Measurements from ENCODE around the gene CCN5.

Gene CCN5

GRCh38 chr20:44725837-44726236 is 10.7 kb downstream of the CCN5 start:
- H3K36me3 ChIP-seq (ENCODE audit: insufficient read depth, low read length): no peaks in the 10 kb centered on the region
- H3K9me3 ChIP-seq (ENCODE audit: low read length): no peaks in the 10 kb centered on the region
- H3K27me3 ChIP-seq (ENCODE audit: insufficient read depth, low read length): no peaks in the 10 kb centered on the region
- H3K4me3 ChIP-seq (ENCODE audit: low read length): no peak overlapping the region
- no peaks in the 10 kb centered on the region for H3K4me1 ChIP-seq (ENCODE audit: insufficient read depth, low read length)
- H2AFZ ChIP-seq (ENCODE audit: low read depth, low read length): no peak overlapping the region

DNA sequence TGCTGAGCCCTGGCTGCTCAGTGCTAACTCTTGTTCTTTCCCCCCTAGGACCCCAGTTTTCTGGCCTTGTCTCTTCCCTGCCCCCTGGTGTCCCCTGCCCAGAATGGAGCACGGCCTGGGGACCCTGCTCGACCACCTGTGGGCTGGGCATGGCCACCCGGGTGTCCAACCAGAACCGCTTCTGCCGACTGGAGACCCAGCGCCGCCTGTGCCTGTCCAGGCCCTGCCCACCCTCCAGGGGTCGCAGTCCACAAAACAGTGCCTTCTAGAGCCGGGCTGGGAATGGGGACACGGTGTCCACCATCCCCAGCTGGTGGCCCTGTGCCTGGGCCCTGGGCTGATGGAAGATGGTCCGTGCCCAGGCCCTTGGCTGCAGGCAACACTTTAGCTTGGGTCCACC is 11.9 kb downstream of the CCN5 start:
- no peaks in the 10 kb centered on the region for H3K36me3 ChIP-seq (ENCODE audit: insufficient read depth, low read length)
- H2AFZ ChIP-seq (ENCODE audit: low read depth, low read length): no peak overlapping the region
- H3K4me1 ChIP-seq (ENCODE audit: insufficient read depth, low read length): no peaks in the 10 kb centered on the region
- H3K4me3 ChIP-seq (ENCODE audit: low read length): no peak overlapping the region
- H3K27me3 ChIP-seq (ENCODE audit: insufficient read depth, low read length): no peaks in the 10 kb centered on the region
- H3K9me3 ChIP-seq (ENCODE audit: low read length): no peaks in the 10 kb centered on the region

- Histone ChIP-seq H3K4me1 (ENCODE audit: insufficient read depth, low read length) (no peaks in the 10 kb centered on the region), H3K4me3 (ENCODE audit: low read length) (no peak overlapping the region), H3K27me3 (ENCODE audit: insufficient read depth, low read length) (no peaks in the 10 kb centered on the region), H3K9me3 (ENCODE audit: low read length) (no peaks in the 10 kb centered on the region), H3K36me3 (ENCODE audit: insufficient read depth, low read length) (no peaks in the 10 kb centered on the region), H2AFZ (ENCODE audit: low read depth, low read length) (no peak overlapping the region)
Measured at GRCh38 chr20:44727651-44728050, 12.5 kb downstream of the CCN5 start.

GRCh38 chr20:44728801-44729443 is 13.8 kb downstream of the CCN5 start:
- no peaks in the 10 kb centered on the region for H3K36me3 ChIP-seq (ENCODE audit: insufficient read depth, low read length)
- H3K4me1 ChIP-seq (ENCODE audit: insufficient read depth, low read length): no peaks in the 10 kb centered on the region
- no peak overlapping the region for H2AFZ ChIP-seq (ENCODE audit: low read depth, low read length)
- H3K9me3 ChIP-seq (ENCODE audit: low read length): no peaks in the 10 kb centered on the region
- H3K4me3 ChIP-seq (ENCODE audit: low read length): no peak overlapping the region
- no peaks in the 10 kb centered on the region for H3K27me3 ChIP-seq (ENCODE audit: insufficient read depth, low read length)

DNA sequence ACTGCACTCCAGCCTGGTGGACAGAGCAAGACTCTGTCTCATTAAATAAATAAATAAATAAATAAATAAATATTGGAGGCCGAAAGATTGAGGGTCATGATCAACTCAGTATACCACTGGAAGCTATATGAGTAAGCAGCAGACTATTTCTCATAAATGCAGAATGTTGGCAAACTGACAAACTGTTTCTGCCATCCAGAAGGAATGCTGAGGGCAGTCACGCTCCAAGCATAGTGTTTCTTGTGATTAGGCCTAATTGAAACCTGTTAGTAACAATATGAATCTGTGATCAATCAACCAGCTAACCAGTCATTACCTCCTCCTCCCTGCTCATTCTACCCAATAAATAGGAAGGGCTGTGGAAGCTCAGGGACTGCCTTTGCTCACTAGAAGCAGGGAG is 15.3 kb downstream of the CCN5 start:
- Histone ChIP-seq H3K27me3 (ENCODE audit: insufficient read depth, low read length) (no peaks in the 10 kb centered on the region), H2AFZ (ENCODE audit: low read depth, low read length) (no peak overlapping the region), H3K4me3 (ENCODE audit: low read length) (no peak overlapping the region), H3K4me1 (ENCODE audit: insufficient read depth, low read length) (no peaks in the 10 kb centered on the region), H3K36me3 (ENCODE audit: insufficient read depth, low read length) (no peaks in the 10 kb centered on the region), H3K9me3 (ENCODE audit: low read length) (no peaks in the 10 kb centered on the region)

DNA sequence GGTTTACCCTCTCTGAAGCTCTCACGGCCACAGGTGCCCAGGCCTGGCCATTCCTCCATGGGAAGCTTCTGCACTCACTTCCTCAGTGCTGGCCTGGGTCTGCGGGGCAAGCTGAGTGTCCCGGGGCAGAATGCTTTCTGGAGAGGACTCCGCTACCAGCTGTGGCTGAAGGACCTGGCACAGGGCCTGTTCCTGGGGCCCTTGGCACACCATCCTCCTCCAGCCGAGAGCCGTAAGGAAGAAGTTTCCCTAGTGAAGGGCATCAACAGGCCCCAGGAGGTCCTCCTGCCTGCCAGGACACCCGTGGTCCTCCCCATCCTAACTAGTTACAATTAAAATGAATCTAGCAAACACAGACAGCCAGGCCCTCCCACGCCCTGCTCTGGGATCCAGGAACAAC is 16.5 kb downstream of the CCN5 start:
- H3K27me3 ChIP-seq (ENCODE audit: insufficient read depth, low read length): no peaks in the 10 kb centered on the region
- no peak overlapping the region for H3K4me3 ChIP-seq (ENCODE audit: low read length)
- no peaks in the 10 kb centered on the region for H3K4me1 ChIP-seq (ENCODE audit: insufficient read depth, low read length)
- no peaks in the 10 kb centered on the region for H3K36me3 ChIP-seq (ENCODE audit: insufficient read depth, low read length)
- no peaks in the 10 kb centered on the region for H3K9me3 ChIP-seq (ENCODE audit: low read length)
- no peak overlapping the region for H2AFZ ChIP-seq (ENCODE audit: low read depth, low read length)

- no peaks in the 10 kb centered on the region for H3K4me1 ChIP-seq (ENCODE audit: insufficient read depth, low read length)
- no peaks in the 10 kb centered on the region for H3K36me3 ChIP-seq (ENCODE audit: insufficient read depth, low read length)
- no peaks in the 10 kb centered on the region for H3K27me3 ChIP-seq (ENCODE audit: insufficient read depth, low read length)
- no peaks in the 10 kb centered on the region for H3K9me3 ChIP-seq (ENCODE audit: low read length)
- no peak overlapping the region for H3K4me3 ChIP-seq (ENCODE audit: low read length)
- H2AFZ ChIP-seq (ENCODE audit: low read depth, low read length): no peak overlapping the region
Measured at GRCh38 chr20:44732327-44732726, 17.2 kb downstream of the CCN5 start.

- no peaks in the 10 kb centered on the region for H3K36me3 ChIP-seq (ENCODE audit: insufficient read depth, low read length)
- no peak overlapping the region for H2AFZ ChIP-seq (ENCODE audit: low read depth, low read length)
- H3K4me1 ChIP-seq (ENCODE audit: insufficient read depth, low read length): no peaks in the 10 kb centered on the region
- H3K27me3 ChIP-seq (ENCODE audit: insufficient read depth, low read length): no peaks in the 10 kb centered on the region
- H3K4me3 ChIP-seq (ENCODE audit: low read length): no peak overlapping the region
- H3K9me3 ChIP-seq (ENCODE audit: low read length): peaks cover 1% of the 10 kb centered on the region
Measured at GRCh38 chr20:44733341-44734069, 18.3 kb downstream of the CCN5 start.

DNA sequence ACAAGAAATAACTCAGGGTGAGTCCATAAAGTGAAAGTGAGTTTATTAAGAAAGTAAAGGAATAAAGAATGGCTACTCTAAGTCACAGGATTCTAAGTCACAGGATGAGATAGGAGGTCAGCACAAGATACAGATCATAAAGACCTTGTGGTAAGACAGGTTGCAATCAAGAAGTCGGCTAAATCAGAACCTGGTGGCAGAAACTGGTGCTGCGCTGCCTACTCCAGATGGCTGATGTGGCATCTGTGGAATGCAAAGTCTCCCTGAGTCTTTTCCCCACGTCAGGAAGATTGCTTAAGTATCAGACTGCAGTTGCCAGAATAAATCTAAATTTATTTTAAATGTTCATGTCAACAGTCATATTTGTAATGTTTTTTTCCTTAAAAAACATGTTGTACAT is 19.8 kb downstream of the CCN5 start:
- peaks cover 1% of the 10 kb centered on the region for H3K9me3 ChIP-seq (ENCODE audit: low read length)
- no peak overlapping the region for H2AFZ ChIP-seq (ENCODE audit: low read depth, low read length)
- no peaks in the 10 kb centered on the region for H3K36me3 ChIP-seq (ENCODE audit: insufficient read depth, low read length)
- H3K27me3 ChIP-seq (ENCODE audit: insufficient read depth, low read length): peaks cover under 1% of the 10 kb centered on the region
- no peaks in the 10 kb centered on the region for H3K4me1 ChIP-seq (ENCODE audit: insufficient read depth, low read length)
- no peak overlapping the region for H3K4me3 ChIP-seq (ENCODE audit: low read length)

- Histone ChIP-seq H3K4me1 (ENCODE audit: insufficient read depth, low read length) (no peaks in the 10 kb centered on the region), H2AFZ (ENCODE audit: low read depth, low read length) (no peak overlapping the region), H3K9me3 (ENCODE audit: low read length) (peaks cover 1% of the 10 kb centered on the region), H3K36me3 (ENCODE audit: insufficient read depth, low read length) (no peaks in the 10 kb centered on the region), H3K4me3 (ENCODE audit: low read length) (no peak overlapping the region), H3K27me3 (ENCODE audit: insufficient read depth, low read length) (peaks cover 7% of the 10 kb centered on the region)
Measured at GRCh38 chr20:44735816-44736169, 20.6 kb downstream of the CCN5 start.

DNA sequence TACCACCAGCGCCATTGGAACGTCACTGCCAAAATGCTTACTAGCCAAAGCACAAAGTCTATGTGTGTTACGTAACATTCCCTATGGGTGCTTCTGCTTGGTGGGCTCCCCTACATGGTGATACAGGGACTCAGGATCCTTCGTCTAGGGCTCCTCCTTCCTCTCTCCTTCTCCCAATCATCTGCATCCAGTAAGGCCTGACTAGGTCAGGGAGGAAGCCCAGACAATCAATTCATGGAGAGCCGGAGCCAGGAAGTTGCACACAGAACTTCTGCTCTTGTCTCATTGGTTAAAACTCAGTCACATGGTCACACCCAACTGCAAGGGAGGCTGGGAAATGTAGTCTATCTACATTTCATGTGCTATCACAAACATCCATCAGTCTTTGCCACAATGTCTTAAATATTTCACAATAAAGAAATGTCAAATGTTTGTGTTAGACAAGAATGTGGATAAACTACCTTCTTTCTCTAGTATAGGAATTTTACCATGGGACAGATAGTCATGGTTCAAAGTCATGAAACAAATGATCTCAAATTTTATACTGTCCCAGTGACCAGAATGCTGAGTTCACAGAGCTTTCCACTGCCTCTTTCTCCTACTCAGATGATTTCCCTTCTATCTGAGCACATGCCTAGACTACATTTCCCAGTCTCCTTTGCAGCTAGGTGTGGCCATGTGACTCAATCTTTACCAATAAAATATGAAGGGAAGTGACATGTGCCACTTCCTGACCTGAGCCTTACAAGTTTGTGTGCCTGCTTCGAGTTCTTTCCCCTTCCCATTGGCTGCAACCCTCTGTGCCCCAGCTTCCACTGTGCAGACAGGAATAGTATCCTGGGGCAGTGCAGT is 21.2 kb downstream of the CCN5 start:
- no peak overlapping the region for H3K4me3 ChIP-seq (ENCODE audit: low read length)
- no peaks in the 10 kb centered on the region for H3K4me1 ChIP-seq (ENCODE audit: insufficient read depth, low read length)
- H3K27me3 ChIP-seq (ENCODE audit: insufficient read depth, low read length): peaks cover 7% of the 10 kb centered on the region
- H3K36me3 ChIP-seq (ENCODE audit: insufficient read depth, low read length): no peaks in the 10 kb centered on the region
- H3K9me3 ChIP-seq (ENCODE audit: low read length): peaks cover 1% of the 10 kb centered on the region
- H2AFZ ChIP-seq (ENCODE audit: low read depth, low read length): peak overlapping the region; percentile 13

- peaks cover 15% of the 10 kb centered on the region for H3K27me3 ChIP-seq (ENCODE audit: insufficient read depth, low read length)
- peaks cover 1% of the 10 kb centered on the region for H3K9me3 ChIP-seq (ENCODE audit: low read length)
- no peaks in the 10 kb centered on the region for H3K4me1 ChIP-seq (ENCODE audit: insufficient read depth, low read length)
- no peaks in the 10 kb centered on the region for H3K36me3 ChIP-seq (ENCODE audit: insufficient read depth, low read length)
- H2AFZ ChIP-seq (ENCODE audit: low read depth, low read length): peak overlapping the region; percentile 13
- no peak overlapping the region for H3K4me3 ChIP-seq (ENCODE audit: low read length)
Measured at GRCh38 chr20:44737116-44737515, 21.9 kb downstream of the CCN5 start.

- H3K36me3 ChIP-seq (ENCODE audit: insufficient read depth, low read length): no peaks in the 10 kb centered on the region
- H3K9me3 ChIP-seq (ENCODE audit: low read length): peaks cover 1% of the 10 kb centered on the region
- H3K4me1 ChIP-seq (ENCODE audit: insufficient read depth, low read length): no peaks in the 10 kb centered on the region
- H3K4me3 ChIP-seq (ENCODE audit: low read length): peak overlapping the region; percentile 2
- H2AFZ ChIP-seq (ENCODE audit: low read depth, low read length): no peak overlapping the region
- H3K27me3 ChIP-seq (ENCODE audit: insufficient read depth, low read length): peaks cover 33% of the 10 kb centered on the region
Measured at GRCh38 chr20:44738813-44739477, 23.8 kb downstream of the CCN5 start.
